ENCODE results near the gene MPPED2.
"Not testable (repeated sequence)": the region's sequence is repeated elsewhere in the genome, so short reads cannot be mapped to it uniquely, and the experiment has no call there.

The MPPED2 gene

GRCh38 chr11:30578406-30578805, 7.7 kb downstream of the MPPED2 start:
- no peak for DNase-seq (ENCODE audit: low read depth)

GRCh38 chr11:30573951-30574350, 12.2 kb downstream of the MPPED2 start:
- no peak for DNase-seq (ENCODE audit: low read depth)

GRCh38 chr11:30568931-30569330, 17.2 kb downstream of the MPPED2 start:
- no peak for DNase-seq (ENCODE audit: low read depth)

- DNase-seq (ENCODE audit: low read depth), result no peak
Measured at GRCh38 chr11:30567644-30568043, 18.5 kb downstream of the MPPED2 start.

GRCh38 chr11:30567120-30567519, 19.0 kb downstream of the MPPED2 start:
- DNase-seq (ENCODE audit: low read depth), result no peak

- DNase-seq (ENCODE audit: low read depth), result no peak
Measured at GRCh38 chr11:30566482-30566881, 19.7 kb downstream of the MPPED2 start.

- no peak for DNase-seq (ENCODE audit: low read depth)
Measured at GRCh38 chr11:30565027-30565426, 21.1 kb downstream of the MPPED2 start.

- DNase-seq (ENCODE audit: low read depth), result no peak
Measured at GRCh38 chr11:30561691-30562415, 24.3 kb downstream of the MPPED2 start.

- DNase-seq (ENCODE audit: low read depth), result no peak
Measured at GRCh38 chr11:30560206-30561106, 25.7 kb downstream of the MPPED2 start.

GRCh38 chr11:30559004-30559403, 27.1 kb downstream of the MPPED2 start:
- DNase-seq (ENCODE audit: low read depth), result no peak

GRCh38 chr11:30554587-30554986, 31.6 kb downstream of the MPPED2 start:
- DNase-seq (ENCODE audit: low read depth), result not testable (repeated sequence)

GRCh38 chr11:30553521-30554110, 32.5 kb downstream of the MPPED2 start:
- DNase-seq (ENCODE audit: low read depth), result no peak

- DNase-seq (ENCODE audit: low read depth), result no peak
Measured at GRCh38 chr11:30552839-30553238, 33.3 kb downstream of the MPPED2 start.

GRCh38 chr11:30550022-30550542, 36.1 kb downstream of the MPPED2 start:
- no peak for DNase-seq (ENCODE audit: low read depth)

GRCh38 chr11:30549565-30549964, 36.6 kb downstream of the MPPED2 start:
- no peak for DNase-seq (ENCODE audit: low read depth)

GRCh38 chr11:30546334-30546733, 39.8 kb downstream of the MPPED2 start:
- DNase-seq (ENCODE audit: low read depth), result no peak

- no peak for DNase-seq (ENCODE audit: low read depth)
Measured at GRCh38 chr11:30545507-30545906, 40.6 kb downstream of the MPPED2 start.

- no peak for DNase-seq (ENCODE audit: low read depth)
Measured at GRCh38 chr11:30543066-30543465, 43.1 kb downstream of the MPPED2 start.

GRCh38 chr11:30540781-30541180, 45.4 kb downstream of the MPPED2 start:
- DNase-seq (ENCODE audit: low read depth), result no peak

GRCh38 chr11:30538251-30538650, 47.9 kb downstream of the MPPED2 start:
- no peak for DNase-seq (ENCODE audit: low read depth)

GRCh38 chr11:30535818-30536217, 50.3 kb downstream of the MPPED2 start:
- DNase-seq (ENCODE audit: low read depth), result no peak

- no peak for DNase-seq (ENCODE audit: low read depth)
Measured at GRCh38 chr11:30533445-30533947, 52.7 kb downstream of the MPPED2 start.
